HG02610 (cell line): ENCODE measurements around the gene MED31.
"Not testable (repeated sequence)": the region's sequence is repeated elsewhere in the genome, so short reads cannot be mapped to it uniquely, and the experiment has no call there.

ENCODE experiments used
- ATAC-seq: cut with Tn5 transposase; IDR thresholded peaks from one replicate; pipeline ENCODE4 v1.9.1; 2021; ENCODE audit warnings: mild to moderate bottlenecking, moderate library complexity; ENCODE audit not compliant: unreplicated experiment

The MED31 gene

DNA sequence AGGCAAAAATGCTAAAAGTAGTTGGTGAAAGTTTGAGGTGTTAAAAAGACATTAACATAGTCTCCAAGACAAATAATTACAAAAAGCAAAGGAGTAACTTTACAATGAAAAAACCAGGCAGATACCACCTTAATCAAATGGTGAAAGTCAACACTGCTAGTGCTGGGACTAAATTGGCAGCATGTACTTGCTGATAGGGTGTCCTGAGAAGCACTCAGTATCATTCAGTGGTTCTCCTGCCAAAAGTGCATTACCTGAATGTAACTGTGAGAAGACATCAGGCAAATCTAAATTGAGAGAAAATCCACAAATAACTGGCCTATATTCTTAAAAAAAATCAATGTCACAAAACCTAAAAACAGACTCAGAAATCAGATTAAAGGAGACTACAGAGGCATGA is 18.9 kb downstream of the MED31 start:
- no peak for ATAC-seq

DNA sequence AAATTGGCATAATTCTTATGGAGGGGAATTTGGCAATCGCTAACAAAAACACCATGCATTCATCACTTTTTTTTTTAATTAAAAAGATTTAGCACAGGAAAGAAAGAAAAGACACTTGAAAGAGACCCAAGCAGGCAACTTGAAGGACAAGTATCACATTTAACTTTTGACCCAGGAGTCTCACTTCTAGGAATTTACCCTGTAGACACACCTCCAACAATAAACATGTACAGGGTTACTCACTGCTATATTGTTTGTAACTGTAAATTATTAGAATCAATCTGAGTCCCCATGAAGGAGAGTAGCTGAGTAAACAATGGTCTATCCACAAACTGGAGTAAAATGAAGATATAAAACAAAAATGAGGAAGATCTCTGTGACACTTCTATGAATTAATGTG is 21.0 kb downstream of the MED31 start:
- no peak for ATAC-seq

DNA sequence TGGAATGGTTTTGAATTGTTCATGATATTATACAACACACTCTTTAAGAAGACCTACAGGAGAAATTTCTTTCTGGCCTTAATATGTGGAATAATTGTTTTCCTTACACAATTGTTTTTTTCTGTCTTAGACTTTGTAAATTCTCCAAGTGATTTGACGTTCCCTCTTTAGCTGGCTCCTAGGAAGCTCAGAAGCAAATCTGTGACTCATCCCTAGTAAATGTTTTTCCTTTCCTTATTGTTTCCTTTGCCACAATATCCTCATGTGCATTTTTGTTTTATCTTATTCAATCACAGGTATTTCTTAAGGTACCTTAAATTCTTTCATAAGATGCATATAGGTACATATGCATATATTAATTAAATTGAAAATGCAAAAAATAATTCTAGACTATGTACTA is 24.4 kb downstream of the MED31 start:
- no peak for ATAC-seq

DNA sequence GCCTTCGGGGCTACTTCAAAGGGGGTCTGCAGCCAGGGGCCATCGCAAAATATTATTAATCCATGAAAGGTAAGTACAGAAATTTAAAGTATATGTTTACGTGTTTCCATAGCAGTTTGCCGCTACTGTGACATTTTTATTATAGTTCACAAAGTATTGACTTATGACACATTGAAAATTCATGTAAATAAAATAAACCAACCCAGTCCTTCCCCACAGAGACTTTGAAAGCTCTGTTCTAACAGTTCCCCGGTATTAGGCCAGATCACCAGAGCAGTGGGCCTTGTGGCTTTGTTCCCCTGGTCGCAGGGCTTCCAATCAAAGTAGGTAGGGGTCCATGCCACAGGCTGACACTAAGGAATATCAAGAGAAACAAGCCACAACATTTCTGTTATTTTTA is 24.8 kb downstream of the MED31 start:
- ATAC-seq: no peak

DNA sequence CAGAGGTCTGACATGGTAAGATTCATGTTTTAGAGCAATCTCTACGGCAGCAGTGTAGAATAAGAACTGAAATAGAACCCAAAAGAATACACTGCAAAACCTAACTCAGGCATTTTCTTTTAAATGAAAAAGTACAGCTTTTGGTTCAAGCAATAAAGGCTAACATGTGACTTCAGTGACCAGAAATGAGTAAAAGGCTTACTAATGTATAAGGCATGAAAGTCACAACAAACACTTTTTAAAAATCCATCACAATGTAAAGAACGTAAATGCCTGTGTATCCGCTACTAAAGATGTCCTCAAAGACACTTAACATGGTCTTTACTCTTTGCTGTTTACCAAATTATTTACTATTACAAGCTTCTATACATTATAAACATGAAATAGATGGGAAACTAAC is 27.5 kb downstream of the MED31 start:
- ATAC-seq: no peak

DNA sequence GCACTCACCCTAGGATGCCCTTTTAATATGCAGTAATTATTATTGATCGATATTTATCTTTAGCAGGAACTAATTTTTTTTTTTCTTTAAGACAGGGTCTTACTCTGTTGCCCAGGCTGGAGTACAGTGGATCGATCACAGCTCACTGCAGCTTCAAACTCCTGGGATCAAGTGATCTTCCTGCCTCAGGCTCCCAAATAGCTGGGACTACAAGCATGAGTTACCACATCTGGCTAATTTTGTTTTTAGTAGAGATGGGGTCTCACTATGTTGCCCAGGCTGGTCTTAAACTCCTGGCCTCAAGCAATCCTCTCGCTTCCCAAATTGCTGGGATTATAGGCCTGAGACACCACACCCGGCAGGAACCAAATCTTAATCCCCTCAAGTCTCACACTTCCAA is 40.2 kb downstream of the MED31 start:
- no peak for ATAC-seq

DNA sequence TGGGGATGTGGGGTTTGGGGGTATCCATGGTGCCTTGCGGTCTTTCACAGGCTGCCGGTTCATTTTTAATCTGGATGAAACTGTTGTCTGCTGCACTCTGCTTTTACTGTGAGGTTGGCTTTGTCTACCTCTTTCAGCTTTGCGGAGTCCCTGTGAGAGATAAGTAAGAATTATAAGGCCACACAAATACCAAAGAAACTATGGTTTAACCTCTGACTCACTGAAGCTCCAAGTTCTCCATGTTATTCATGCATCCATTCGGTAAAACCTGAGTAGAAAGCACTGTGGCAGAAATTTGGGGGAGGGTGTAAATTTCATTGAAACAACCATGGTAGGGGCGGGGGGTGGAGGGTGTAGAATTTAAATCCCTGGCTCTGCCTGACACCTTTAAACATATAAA is 41.4 kb downstream of the MED31 start:
- ATAC-seq: no peak

DNA sequence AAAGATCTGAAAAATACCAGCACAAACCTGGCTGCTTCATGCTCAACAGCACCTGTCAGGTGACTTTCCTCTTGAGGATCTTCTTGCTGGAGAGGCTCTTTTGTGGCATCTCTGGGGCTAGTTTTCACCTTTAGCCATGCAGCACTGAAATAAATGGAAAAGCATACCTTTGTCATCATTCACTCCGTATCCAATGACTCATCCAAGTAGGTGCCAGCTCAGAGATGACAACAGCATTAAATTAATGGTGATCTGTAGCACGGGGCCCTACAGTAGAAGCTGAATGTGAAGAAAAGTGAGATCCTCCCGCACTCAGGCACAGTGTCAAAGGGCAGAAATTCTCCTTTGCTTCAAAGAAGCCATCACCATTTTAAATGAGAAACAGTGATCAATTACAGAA is 43.1 kb downstream of the MED31 start:
- ATAC-seq: no peak

DNA sequence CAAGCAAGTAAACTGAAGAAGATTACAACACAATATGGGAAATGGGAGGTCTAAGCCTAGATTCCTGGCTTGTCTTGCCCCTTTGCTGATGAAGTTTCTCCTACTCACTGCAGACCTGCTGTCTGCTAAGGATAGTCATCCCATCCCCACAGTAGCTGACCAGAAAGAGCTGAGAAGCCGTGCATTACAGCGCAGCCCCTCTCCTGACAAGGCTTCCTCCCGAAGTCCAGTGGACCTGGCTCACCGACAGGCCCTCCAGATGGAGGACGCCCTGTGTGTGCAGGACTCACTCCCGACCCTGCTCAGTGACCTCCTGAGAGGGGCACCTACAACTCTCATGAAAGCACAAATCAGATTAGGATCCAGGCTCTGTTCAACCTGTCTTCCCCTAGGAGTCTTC is 46.3 kb downstream of the MED31 start:
- no peak for ATAC-seq

DNA sequence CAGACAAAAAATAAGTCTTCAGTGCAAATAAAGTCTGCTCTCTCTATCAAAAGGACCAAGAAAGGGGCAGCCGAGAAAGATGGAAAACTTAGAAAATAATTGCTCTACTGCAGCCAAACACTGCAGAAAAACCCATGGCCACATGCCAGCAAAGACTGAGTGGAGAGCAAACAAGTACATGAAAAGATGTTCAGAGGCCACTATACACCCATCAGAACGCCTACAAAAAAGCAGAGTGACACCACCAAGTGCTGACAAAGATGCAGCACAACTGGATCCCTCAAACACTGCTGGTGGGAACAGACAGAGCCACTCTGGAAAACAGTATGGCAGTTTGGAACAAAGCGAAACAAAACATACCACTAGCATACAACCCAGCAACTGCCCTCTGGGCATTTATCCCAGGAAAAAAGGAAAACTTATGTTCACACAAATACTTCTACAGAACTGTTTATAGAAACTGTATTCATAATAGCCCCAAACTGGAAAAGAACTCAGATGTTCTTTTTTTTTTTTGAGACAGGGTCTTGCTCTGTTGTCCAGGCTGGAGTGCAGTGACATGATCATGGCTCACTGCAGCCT is 47.6 kb downstream of the MED31 start:
- no peak for ATAC-seq

DNA sequence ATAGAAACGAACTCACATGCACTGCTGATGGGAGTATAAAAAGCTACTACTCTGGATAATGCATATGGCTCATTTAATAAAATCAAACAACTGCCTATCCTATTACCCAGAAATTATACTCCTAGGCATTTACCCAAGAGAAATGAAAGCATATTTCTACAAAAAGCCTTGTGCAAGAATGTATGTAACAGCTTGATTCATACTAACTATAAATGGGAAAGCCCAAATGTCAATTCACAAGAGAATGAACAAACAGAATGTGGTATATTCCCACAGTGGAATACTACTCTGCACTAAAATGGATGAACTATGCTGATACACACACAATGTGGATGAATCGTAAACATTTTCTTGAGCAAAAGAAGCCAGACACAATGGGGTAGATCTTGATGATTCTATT is 49.3 kb downstream of the MED31 start:
- ATAC-seq: no peak

DNA sequence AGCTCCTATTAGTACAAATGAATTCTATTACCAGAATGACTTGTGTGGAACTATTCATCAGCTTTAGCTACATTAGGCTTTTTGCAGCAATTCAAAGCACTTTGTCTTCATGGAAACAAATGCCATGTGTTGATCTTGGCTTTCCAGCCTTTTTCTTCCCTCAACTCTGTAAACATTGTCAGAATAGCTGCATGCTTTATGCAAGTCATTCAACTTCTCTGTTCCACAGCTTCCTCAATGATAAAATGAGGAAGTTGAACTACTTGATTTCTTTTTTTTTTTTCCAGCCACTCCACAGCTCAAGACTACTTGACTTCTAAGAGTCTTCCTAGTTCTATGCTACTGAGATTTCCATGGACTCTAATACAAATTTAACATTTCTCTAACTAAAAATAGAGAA is 52.0 kb downstream of the MED31 start:
- no peak for ATAC-seq

DNA sequence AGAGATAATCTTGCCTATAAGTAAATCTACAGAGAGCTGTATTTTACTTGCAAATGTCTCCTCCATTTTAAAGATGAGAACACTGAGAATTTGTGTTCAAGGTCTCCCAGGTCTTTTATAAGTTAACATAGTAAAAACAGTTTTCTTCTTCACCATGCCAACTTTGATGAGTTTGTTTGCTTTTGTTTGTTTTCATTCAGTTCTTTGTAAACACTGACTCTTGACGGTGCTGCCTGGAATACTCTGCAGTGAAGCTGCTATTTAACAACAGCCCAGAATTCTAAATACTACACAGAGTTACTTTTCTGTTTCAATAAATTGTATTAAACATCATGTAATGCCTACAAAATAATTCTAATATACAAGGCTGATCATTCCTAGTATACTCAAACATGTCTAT is 53.7 kb downstream of the MED31 start:
- ATAC-seq: no peak

DNA sequence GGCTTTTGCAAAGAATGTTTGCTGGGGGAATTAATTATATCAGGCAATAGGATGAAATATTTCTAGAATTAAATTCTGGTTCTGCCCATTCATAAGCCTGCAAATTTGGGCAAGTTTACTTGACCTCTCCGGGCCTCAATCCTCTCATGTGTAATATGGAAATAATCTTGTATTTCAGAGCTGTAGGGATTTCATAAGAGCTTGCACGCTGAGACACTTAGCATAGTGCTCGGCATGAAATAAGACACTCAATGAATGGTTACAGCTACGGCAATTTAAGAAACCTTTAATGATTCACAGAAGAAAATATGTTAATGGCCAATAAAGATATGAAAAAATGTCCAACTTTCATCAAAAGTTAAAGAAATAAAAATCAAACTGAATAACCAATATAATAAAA is 54.5 kb downstream of the MED31 start:
- ATAC-seq: no peak

DNA sequence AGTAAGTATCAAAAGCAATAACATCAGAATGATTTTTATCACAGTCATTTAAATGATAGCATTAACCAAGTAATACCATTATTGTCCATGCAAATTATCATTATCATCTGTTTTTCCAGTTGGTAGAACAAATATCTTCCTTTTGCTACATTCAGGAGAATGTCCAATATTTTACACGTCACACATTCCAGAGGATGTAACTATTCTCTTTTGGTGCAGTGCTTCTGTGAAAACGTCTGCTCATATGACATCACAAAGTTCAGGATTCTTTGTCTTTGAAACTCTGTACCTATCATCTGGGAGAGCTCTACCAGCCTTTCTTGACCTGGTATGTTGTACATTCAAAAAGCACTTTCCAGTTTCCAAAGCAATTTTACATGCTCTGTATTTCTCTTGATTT is 54.9 kb downstream of the MED31 start:
- no peak for ATAC-seq

DNA sequence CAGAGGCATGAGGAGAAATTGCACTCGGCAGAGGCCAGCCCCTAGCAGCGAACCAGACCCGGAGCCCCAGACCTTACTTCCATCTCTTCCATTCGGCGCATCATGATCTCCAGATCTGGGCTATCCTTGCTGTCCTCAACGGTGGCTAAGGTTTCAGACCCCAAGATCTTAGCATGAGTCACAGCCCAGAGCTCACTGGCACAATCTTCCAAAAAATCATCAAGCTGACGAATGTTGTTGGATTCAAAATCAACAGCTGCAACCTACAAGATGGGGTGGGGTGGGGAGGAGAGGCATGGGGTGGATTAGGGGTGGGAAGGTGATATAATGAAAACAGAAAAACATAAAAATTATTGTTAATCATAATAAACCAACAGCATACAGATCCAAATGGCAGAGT is 55.3 kb downstream of the MED31 start:
- ATAC-seq: no peak

DNA sequence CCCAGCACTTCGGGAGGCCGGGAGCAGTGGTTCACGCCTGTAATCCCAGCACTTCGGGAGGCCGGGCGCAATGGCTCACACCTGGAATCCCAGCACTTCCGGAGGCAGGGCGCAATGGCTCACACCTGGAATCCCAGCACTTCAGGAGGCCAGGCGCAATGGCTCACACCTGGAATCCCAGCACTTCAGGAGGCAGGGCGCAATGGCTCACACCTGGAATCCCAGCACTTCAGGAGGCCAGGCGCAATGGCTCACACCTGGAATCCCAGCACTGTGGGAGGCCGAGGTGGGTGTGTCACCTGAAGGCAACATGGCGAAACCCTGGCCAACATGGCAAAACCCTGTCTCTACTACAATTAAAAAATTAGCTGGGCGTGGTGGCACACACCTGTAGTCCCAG is 58.0 kb downstream of the MED31 start:
- not testable (repeated sequence) for ATAC-seq
